Kidney (tissue), 14 donors: ENCODE data around the gene HIPK2. TPM values are rescaled to one million over a fixed set of nuclear protein-coding genes. Genes with fewer than 3 reads are reported as not detected.

Experiments
- DNase-seq, 5 donors: peaks; one replicate each; pipeline ENCODE4 v3.0.0-alpha.2; 2013 to 2020
- FAIRE-seq: peaks from 2 replicates; lab custom pipeline; 2012; peaks lifted over from hg19 to GRCh38; lab: Jason Lieb, UNC
- H3K27ac ChIP-seq, 2 donors: one replicate each; pipeline ENCODE4 v1.7.0; 2013; ENCODE audit warnings: low read depth in 2 of 2, low read length in 2 of 2, inconsistent platforms in 1 of 2
- H3K27me3 ChIP-seq: one replicate; pipeline ENCODE4 v1.7.1; 2013; ENCODE audit warnings: low read length, inconsistent platforms; ENCODE audit not compliant: control insufficient read depth, insufficient read depth
- H3K36me3 ChIP-seq, 3 donors: one replicate each; pipeline versions ENCODE4 v1.7.0 to v1.7.1; 2013; ENCODE audit warnings: low read length in 3 of 3, control low read depth in 1 of 3, inconsistent platforms in 1 of 3; ENCODE audit not compliant: insufficient read depth in 3 of 3, control insufficient read depth in 2 of 3
- H3K4me1 ChIP-seq, 3 donors: one replicate each; pipeline versions ENCODE4 v1.7.0 to v1.7.1; 2013; ENCODE audit warnings: low read length in 3 of 3, inconsistent platforms in 1 of 3, low read depth in 1 of 3; ENCODE audit not compliant: control insufficient read depth in 2 of 3, insufficient read depth in 2 of 3
- H3K4me3 ChIP-seq, 3 donors: one replicate each; pipeline versions ENCODE4 v1.7.0 to v1.8.1; 2013; ENCODE audit warnings: low read length in 3 of 3, control low read depth in 1 of 3, inconsistent platforms in 1 of 3
- H3K9ac ChIP-seq, 3 donors: one replicate each; pipeline versions ENCODE4 v1.7.0 to v1.7.1; 2013; ENCODE audit warnings: low read length in 3 of 3, control low read depth in 1 of 3, inconsistent platforms in 1 of 3
- H3K9me3 ChIP-seq, 3 donors: one replicate each; pipeline versions ENCODE4 v1.7.0 to v1.7.1; 2013; ENCODE audit warnings: low read length in 3 of 3, control low read depth in 1 of 3, inconsistent platforms in 1 of 3; ENCODE audit not compliant: control insufficient read depth in 2 of 3, insufficient read depth in 1 of 3
- intact Hi-C: fragments of 100-400 bp; cut with DNase I; formaldehyde crosslinking; loops from one replicate; pipeline ENCODE4 v1.11.1; 2022
- polyA plus RNA-seq: library from polyadenylated mRNA; stranded (reverse); fragments of 350-450 nt; fragmentation: Illumina TruSeq; extraction: RNeasy Lipid Tissue Mini Kit (QIAGEN cat#74804); gene quantifications from one replicate; pipeline ENCODE4 v1.2.3, GENCODE V29; 2014; ENCODE audit warnings: low read depth, low replicate concordance; ENCODE audit not compliant: insufficient read depth
- total RNA-seq: library from RNA; stranded (reverse); fragmentation: NEBNext Ultra II Directional; extraction: Animal tissue kit (Norgen Biotek cat#: 25700); gene quantifications from one replicate; pipeline ENCODE4 v1.2.1, GENCODE V29; 2021
- TF ChIP-seq, protein P1 (sequence below): IDR thresholded peaks from 3 replicates; pipeline ENCODE4 v1.5.1; 2012; ENCODE audit warnings: mild to moderate bottlenecking, moderate library complexity, borderline replicate concordance; ENCODE audit not compliant: insufficient read depth; ENCODE audit errors: extremely low read depth
- donor health status: control.
- donor health status: control.
- donor health status: control.
- donor health status: control.
- donor health status: control.
- donor health status: DM: yes; HTN: yes; CAD: no.
- donor health status: Normal renal cell carcinoma (clear cell type).

HIPK2 gene
- total and polyA plus RNA-seq, 2 donors from 2014 or later = 9.6 to 153 TPM

DNA sequence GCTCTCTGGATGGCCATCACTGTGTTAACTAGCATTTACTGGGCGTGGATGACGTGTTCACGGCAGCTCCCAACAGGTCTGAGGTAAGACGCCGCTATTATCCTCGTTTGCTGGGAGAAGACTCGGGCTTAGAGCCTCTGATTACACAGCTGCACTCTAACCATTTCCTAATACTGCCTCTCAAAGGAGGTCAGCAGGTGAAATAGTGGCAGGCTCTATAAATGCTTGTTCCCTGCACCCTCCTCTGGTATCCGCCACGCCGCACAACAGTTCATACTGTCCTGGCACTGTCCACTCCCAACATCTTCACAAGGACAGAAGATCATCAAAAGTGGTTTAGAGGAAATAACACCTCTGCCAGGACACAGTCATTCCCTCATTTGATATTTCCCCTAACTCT is 28.3 kb downstream of the HIPK2 start:
- DNase-seq (no peak), FAIRE-seq (no peak)
- TF ChIP-seq, protein P1, sequence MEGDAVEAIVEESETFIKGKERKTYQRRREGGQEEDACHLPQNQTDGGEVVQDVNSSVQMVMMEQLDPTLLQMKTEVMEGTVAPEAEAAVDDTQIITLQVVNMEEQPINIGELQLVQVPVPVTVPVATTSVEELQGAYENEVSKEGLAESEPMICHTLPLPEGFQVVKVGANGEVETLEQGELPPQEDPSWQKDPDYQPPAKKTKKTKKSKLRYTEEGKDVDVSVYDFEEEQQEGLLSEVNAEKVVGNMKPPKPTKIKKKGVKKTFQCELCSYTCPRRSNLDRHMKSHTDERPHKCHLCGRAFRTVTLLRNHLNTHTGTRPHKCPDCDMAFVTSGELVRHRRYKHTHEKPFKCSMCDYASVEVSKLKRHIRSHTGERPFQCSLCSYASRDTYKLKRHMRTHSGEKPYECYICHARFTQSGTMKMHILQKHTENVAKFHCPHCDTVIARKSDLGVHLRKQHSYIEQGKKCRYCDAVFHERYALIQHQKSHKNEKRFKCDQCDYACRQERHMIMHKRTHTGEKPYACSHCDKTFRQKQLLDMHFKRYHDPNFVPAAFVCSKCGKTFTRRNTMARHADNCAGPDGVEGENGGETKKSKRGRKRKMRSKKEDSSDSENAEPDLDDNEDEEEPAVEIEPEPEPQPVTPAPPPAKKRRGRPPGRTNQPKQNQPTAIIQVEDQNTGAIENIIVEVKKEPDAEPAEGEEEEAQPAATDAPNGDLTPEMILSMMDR = no peak
- Histone ChIP-seq H3K4me1 (peaks cover 8 to 47% (median 44%) of the 10 kb centered on the region in 3 donors), H3K9me3 (no peaks in the 10 kb centered on the region), H3K36me3 (no peaks in the 10 kb centered on the region), H3K9ac (no peak overlapping the region), H3K4me3 (no peak overlapping the region), H3K27ac (no peak overlapping the region), H3K27me3 (no peaks in the 10 kb centered on the region)
- intact Hi-C loops = no loop called here

DNA sequence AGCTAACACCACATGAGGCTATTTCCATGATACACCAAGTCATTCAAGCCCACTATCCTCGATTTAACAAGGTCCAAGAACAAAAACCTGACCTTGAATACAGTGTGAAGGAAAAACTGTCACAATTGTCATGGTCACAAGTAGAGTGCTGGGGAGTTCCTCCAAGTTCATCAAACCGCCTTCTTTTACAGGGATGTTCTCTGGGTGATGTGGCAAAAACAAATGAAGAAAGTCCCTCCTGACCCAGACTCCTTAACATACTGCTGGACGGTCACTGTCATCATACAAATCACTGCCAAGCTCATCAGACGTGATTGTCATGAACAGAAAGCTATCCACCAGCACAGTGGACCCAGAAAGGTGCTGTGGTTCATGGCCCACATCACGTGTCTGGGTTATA is 28.9 kb downstream of the HIPK2 start:
- peaks cover 8 to 47% (median 45%) of the 10 kb centered on the region in 3 donors for H3K4me1 ChIP-seq
- H3K27ac ChIP-seq = no peak overlapping the region
- H3K36me3 ChIP-seq = no peaks in the 10 kb centered on the region
- no peak for FAIRE-seq
- no peaks in the 10 kb centered on the region for H3K9me3 ChIP-seq
- intact Hi-C loops = no loop called here
- DNase-seq = no peak
- TF ChIP-seq, protein P1 = no peak
- no peak overlapping the region for H3K9ac ChIP-seq
- H3K27me3 ChIP-seq = no peaks in the 10 kb centered on the region
- no peak overlapping the region for H3K4me3 ChIP-seq

DNA sequence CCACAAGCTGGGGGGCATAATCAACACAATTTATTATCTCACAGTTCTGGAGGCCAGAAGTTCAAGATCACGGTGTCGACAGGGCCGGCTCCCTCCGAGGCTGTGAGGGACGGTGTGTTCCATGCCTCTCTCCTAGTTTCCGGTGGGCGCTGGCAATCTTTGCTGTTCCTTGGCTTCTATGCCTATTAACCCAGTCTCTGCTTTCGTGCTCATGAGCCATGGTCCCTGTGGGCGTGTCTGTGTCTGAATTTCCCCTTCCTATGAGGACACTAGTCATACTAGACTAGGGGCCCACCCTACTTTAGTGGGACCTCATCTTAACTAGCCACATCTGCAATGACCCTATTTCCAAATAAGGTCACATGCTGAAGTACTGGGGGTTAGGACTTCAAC is 29.4 kb downstream of the HIPK2 start:
- Histone ChIP-seq H3K36me3 (no peaks in the 10 kb centered on the region), H3K4me1 (peaks cover 8 to 47% (median 40%) of the 10 kb centered on the region in 3 donors), H3K27me3 (no peaks in the 10 kb centered on the region), H3K9me3 (no peaks in the 10 kb centered on the region), H3K9ac (no peak overlapping the region), H3K4me3 (no peak overlapping the region), H3K27ac (peak overlapping the region; percentile 15 to 28)
- intact Hi-C loops = no loop called here
- DNase-seq (no peak), FAIRE-seq (no peak)
- TF ChIP-seq, protein P1 = no peak

DNA sequence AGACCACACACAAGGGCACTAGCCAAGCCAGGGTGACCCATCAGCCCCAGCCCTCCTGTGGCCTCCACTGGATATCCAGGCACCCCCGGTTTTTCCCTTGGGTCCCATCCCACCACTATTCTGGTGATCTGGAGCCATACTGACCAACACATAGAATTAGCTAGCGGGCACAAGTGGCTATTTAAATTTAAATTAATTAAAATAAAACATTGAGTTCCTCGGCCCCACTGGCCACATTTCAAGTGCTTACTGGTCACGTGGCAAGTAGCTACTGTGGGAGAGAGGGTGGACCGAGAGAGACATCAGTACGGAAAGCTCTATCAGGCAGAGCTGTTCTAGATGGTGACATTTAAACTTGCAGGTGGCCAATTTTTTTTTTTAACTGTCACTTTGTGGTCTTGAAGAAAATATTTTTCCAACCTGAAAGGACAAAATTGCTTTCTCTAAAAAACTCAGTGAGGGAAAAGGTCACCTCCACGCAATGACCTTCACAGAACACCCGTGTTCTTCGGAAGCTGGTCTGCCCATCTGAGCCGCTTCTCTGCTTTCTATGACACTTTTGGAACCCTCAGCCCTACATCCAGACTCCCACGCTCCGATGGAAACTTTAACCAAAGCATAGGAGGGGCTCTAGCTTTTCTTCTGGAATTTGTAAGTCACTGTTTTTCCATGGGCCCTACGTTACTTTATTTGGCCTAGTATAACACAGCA is 30.0 kb downstream of the HIPK2 start:
- Histone ChIP-seq H3K4me1 (peaks cover 8 to 45% (median 39%) of the 10 kb centered on the region in 3 donors), H3K9ac (no peak overlapping the region), H3K36me3 (no peaks in the 10 kb centered on the region), H3K9me3 (no peaks in the 10 kb centered on the region), H3K27me3 (no peaks in the 10 kb centered on the region), H3K4me3 (no peak overlapping the region), H3K27ac (peak overlapping the region in 1 of 2 donors; percentile 28)
- DNase-seq (no peak), FAIRE-seq (no peak)
- intact Hi-C loops = no loop called here
- TF ChIP-seq, protein P1 = no peak
